NT2/D1 (cell line): ENCODE data around the gene EEF1AKMT4.

Experiments
- SUZ12 ChIP-seq: IDR thresholded peaks from 2 replicates; pipeline ENCODE4 v1.6.1; 2011; ENCODE audit not compliant: insufficient read length, insufficient read depth; ENCODE audit errors: extremely low read depth
- YY1 ChIP-seq: IDR thresholded peaks from 2 replicates; pipeline ENCODE4 v1.6.1; 2011; ENCODE audit not compliant: insufficient read length, insufficient read depth

GRCh38 chr3:184203526-184203925, 45.9 kb upstream of the EEF1AKMT4 start:
- no peak for TF ChIP-seq YY1
- no peak for TF ChIP-seq SUZ12
